Glutamatergic neuron (in vitro differentiated cells): ENCODE results near the gene SMYD2. TPM values are rescaled to one million over a fixed set of nuclear protein-coding genes. Genes with fewer than 3 reads are reported as not detected.

Experiments
- DNase-seq: peaks from one replicate; pipeline ENCODE4 v3.0.0; 2022
- H3K27ac Mint-ChIP-seq: one replicate; pipeline ENCODE4 v1.8.0; 2020; ENCODE audit warnings: mild to moderate bottlenecking, mixed read lengths, inconsistent platforms; ENCODE audit not compliant: unreplicated experiment
- H3K27me3 Mint-ChIP-seq: one replicate; pipeline ENCODE4 v1.8.0; 2020; ENCODE audit warnings: mild to moderate bottlenecking, moderate library complexity, mixed read lengths, inconsistent platforms; ENCODE audit not compliant: unreplicated experiment
- H3K36me3 Mint-ChIP-seq: one replicate; pipeline ENCODE4 v1.8.0; 2020; ENCODE audit warnings: mild to moderate bottlenecking, mixed read lengths, inconsistent platforms; ENCODE audit not compliant: unreplicated experiment
- H3K4me1 Mint-ChIP-seq: one replicate; pipeline ENCODE4 v1.8.0; 2020; ENCODE audit warnings: mild to moderate bottlenecking, low read depth, mixed read lengths, inconsistent platforms; ENCODE audit not compliant: unreplicated experiment
- H3K4me3 Mint-ChIP-seq: one replicate; pipeline ENCODE4 v1.8.0; 2020; ENCODE audit warnings: mild to moderate bottlenecking, mixed read lengths, inconsistent platforms; ENCODE audit not compliant: unreplicated experiment
- H3K9me3 Mint-ChIP-seq: one replicate; pipeline ENCODE4 v1.8.0; 2020; ENCODE audit warnings: mild to moderate bottlenecking, moderate library complexity, mixed read lengths, inconsistent platforms; ENCODE audit not compliant: unreplicated experiment
- CTCF ChIP-seq: fragments of 200-600 bp; sonication (generic); IDR thresholded peaks from one replicate; pipeline ENCODE4 v1.5.0; 2021; ENCODE audit not compliant: partially characterized antibody, unreplicated experiment
- long read RNA-seq: library from polyadenylated mRNA; unstranded; transcript quantifications from one replicate; pipeline ENCODE4 v2.0.0, GENCODE V29; 2020; ENCODE audit not compliant: unreplicated experiment
- total RNA-seq: library from RNA; stranded (reverse); fragmentation: NEBNext Ultra II Directional; extraction: Animal tissue kit (Norgen Biotek cat#: 25700); gene quantifications from one replicate; pipeline ENCODE4 v1.2.1, GENCODE V29; 2021; ENCODE audit not compliant: unreplicated experiment

SMYD2 gene
- 26.0 TPM for total RNA-seq
- long read RNA-seq, transcript SMYD2-201 (12 exons, 1,671 nt), result major isoform, 29 of 36 reads
- long read RNA-seq, partial matches to known transcripts, result 2 of 36 reads
- long read RNA-seq, other reads (novel, unspliced or antisense), result 4 of 36 reads

GRCh38 chr1:214281021-214281719, at the start of gene SMYD2:
Gene SMYD2, plus strand, starts transcription at chr1:214281159. Its CDS starts 96 bp downstream, at chr1:214281255.
- H3K4me3 Mint-ChIP-seq, result peak within 1 kb of the TSS; percentile 95
- H3K36me3 Mint-ChIP-seq, result peaks cover 5% of the 10 kb centered on the region
- peaks cover 7% of the 10 kb centered on the region for H3K9me3 Mint-ChIP-seq
- H3K27me3 Mint-ChIP-seq, result peaks cover 10% of the 10 kb centered on the region
- peak; percentile 77 for DNase-seq
- H3K27ac Mint-ChIP-seq, result peak within 1 kb of the TSS; percentile 80
- TF ChIP-seq CTCF, result no peak
- peaks cover 5% of the 10 kb centered on the region for H3K4me1 Mint-ChIP-seq

GRCh38 chr1:214233856-214234634, 46.9 kb upstream of the SMYD2 start:
- DNase-seq, result no peak
- Mint-ChIP-seq H3K27ac (no peak overlapping the region), H3K36me3 (no peaks in the 10 kb centered on the region), H3K9me3 (no peaks in the 10 kb centered on the region), H3K4me1 (no peaks in the 10 kb centered on the region), H3K27me3 (no peaks in the 10 kb centered on the region), H3K4me3 (no peak overlapping the region)
- no peak for TF ChIP-seq CTCF

- no peaks in the 10 kb centered on the region for H3K4me1 Mint-ChIP-seq
Observed at GRCh38 chr1:214234635-214235025, 46.3 kb upstream of the SMYD2 start.

GRCh38 chr1:214236477-214236876, 44.5 kb upstream of the SMYD2 start:
- peaks cover 4% of the 10 kb centered on the region for H3K36me3 Mint-ChIP-seq
- no peak for DNase-seq
- H3K9me3 Mint-ChIP-seq, result no peaks in the 10 kb centered on the region
- no peak overlapping the region for H3K27ac Mint-ChIP-seq
- H3K27me3 Mint-ChIP-seq, result no peaks in the 10 kb centered on the region
- no peak for TF ChIP-seq CTCF
- no peaks in the 10 kb centered on the region for H3K4me1 Mint-ChIP-seq
- H3K4me3 Mint-ChIP-seq, result no peak overlapping the region

More at GRCh38 chr1:214234635-214235025, 46.3 kb upstream of the SMYD2 start:
- no peak for DNase-seq
- H3K36me3 Mint-ChIP-seq, result no peaks in the 10 kb centered on the region
- no peaks in the 10 kb centered on the region for H3K9me3 Mint-ChIP-seq
- TF ChIP-seq CTCF, result no peak
- no peaks in the 10 kb centered on the region for H3K27me3 Mint-ChIP-seq
- H3K4me3 Mint-ChIP-seq, result no peak overlapping the region
- H3K27ac Mint-ChIP-seq, result no peak overlapping the region

- H3K27ac Mint-ChIP-seq, result no peak overlapping the region
- peaks cover 2% of the 10 kb centered on the region for H3K27me3 Mint-ChIP-seq
- TF ChIP-seq CTCF, result no peak
- H3K36me3 Mint-ChIP-seq, result peaks cover 11% of the 10 kb centered on the region
- H3K4me1 Mint-ChIP-seq, result no peaks in the 10 kb centered on the region
- no peak overlapping the region for H3K4me3 Mint-ChIP-seq
- H3K9me3 Mint-ChIP-seq, result no peaks in the 10 kb centered on the region
- no peak for DNase-seq
Observed at GRCh38 chr1:214241060-214241459, 39.9 kb upstream of the SMYD2 start.
